ENCODE data around the gene GPR39.
"Not testable (repeated sequence)": the region's sequence is repeated elsewhere in the genome, so short reads cannot be mapped to it uniquely, and the experiment has no call there.

The GPR39 gene

GRCh38 chr2:132497591-132497990 is 81.0 kb downstream of the GPR39 start:
- no peak for DNase-seq (ENCODE audit: low read depth)

DNA sequence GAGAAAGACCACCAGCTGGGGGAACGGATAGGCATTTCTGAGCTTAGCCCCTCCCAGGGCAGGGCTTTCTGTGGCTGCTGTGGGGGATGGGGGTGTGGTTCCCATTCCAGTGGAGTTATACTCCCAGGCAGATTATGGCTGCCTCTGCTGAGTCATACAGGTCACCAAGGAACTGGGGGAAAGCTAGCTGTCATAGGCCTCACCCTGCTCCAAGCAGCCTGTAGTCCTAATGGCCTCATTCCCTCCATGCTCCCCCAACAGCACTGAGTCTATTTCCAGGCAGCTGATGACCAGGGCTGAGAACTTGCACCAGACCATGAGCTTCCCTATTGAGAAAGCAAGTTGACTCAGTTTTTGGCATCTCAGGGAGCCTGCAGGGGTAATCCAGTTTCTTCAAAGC is 87.1 kb downstream of the GPR39 start:
- DNase-seq (ENCODE audit: low read depth), result no peak

- no peak for DNase-seq (ENCODE audit: low read depth)
Observed at GRCh38 chr2:132515010-132515409, 98.4 kb downstream of the GPR39 start.

DNA sequence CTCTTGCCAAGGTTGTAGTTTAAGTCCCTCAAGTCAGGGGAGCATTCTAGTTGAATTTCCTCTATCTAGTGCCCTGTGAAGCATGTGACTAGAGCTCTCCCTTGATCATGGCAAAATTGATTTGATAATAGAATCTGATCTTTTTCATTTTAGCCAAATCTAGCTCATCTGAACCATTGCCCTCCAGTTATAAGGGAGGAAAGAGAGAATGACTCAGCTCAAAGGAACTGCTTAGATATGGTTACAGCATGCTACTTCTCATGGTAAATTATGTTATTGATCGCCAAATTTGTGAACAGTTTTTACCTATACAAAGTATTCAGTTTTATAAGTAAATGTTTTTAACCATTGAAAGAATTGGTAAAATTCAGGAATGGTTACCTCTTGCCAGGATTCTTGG is 100.8 kb downstream of the GPR39 start:
- no peak for DNase-seq (ENCODE audit: low read depth)

DNA sequence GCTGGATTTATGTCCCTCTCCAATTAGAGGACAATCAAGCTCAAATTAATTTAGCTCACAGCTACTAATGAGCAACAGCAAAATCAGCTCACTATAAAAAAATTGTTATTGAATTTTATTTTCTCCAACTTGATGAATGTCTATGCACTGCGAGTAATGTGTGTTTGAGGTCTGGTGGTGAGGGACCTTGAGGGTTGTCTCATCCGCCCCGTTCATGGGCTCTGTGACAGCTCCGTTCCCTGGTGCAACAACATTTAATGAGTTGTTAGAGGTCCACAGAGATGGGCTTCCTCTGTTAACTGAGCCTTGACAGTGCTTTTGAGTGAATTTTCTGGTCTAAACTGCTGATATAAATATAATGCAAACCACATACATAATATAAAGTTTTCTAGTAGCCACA is 101.7 kb downstream of the GPR39 start:
- DNase-seq (ENCODE audit: low read depth), result no peak

- DNase-seq (ENCODE audit: low read depth), result no peak
Observed at GRCh38 chr2:132519566-132519965, 103.0 kb downstream of the GPR39 start.

- no peak for DNase-seq (ENCODE audit: low read depth)
Observed at GRCh38 chr2:132521341-132521740, 104.7 kb downstream of the GPR39 start.

- no peak for DNase-seq (ENCODE audit: low read depth)
Observed at GRCh38 chr2:132522901-132523300, 106.3 kb downstream of the GPR39 start.

GRCh38 chr2:132537061-132537460 is 120.5 kb downstream of the GPR39 start:
- DNase-seq (ENCODE audit: low read depth), result not testable (repeated sequence)

GRCh38 chr2:132538331-132538855 is 121.8 kb downstream of the GPR39 start:
- no peak for DNase-seq (ENCODE audit: low read depth)

DNA sequence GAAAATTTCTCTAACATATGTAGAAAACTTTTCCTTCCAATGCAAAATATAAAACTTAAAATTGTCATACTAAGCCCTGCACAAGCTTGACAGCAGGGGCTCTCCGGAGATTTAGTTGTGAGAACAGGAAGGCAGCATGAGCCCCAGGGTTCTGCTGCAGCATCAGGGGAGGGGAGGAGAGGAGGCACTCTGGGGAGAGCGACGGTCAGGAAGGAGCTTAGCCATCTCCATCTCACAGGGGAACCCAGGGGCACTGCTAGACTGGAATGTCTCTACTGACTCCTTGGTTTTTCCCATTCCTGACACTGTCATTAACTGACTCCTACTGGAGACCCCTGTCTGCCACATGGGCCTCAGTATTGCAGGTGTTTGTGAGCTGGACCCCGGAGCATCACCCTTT is 123.6 kb downstream of the GPR39 start:
- no peak for DNase-seq (ENCODE audit: low read depth)

GRCh38 chr2:132542953-132543569 is 126.5 kb downstream of the GPR39 start:
- DNase-seq (ENCODE audit: low read depth), result no peak

DNA sequence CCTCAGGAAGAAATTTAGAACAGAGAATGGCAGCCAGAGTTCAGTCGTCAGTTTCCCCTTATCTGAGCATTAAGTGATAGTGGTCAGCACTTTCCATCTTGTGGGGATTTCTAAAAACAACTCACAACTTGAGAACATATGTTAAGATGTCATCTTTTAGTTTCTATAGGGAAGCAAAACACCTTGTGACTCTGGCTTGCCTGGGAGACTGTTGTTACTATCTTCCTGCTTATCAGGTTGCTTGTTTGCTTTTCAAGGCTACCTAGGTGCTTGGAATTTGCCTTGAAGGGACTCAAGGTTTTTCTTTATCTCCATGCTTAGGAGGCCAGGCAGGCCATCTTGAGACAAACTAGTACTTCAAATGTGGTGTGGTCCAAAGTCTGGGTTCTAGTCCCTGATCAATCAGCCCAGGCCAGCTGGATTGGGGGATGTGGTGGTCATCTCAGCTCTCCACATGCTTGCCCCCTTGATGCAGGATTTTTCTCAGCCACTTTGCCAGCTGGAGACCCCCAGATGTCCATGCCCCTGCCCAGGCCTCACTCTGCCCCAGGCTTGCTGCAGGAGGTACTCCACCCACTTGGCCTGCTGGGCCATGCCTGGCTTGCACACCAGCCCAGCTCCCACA is 127.5 kb downstream of the GPR39 start:
- DNase-seq (ENCODE audit: low read depth), result no peak

DNA sequence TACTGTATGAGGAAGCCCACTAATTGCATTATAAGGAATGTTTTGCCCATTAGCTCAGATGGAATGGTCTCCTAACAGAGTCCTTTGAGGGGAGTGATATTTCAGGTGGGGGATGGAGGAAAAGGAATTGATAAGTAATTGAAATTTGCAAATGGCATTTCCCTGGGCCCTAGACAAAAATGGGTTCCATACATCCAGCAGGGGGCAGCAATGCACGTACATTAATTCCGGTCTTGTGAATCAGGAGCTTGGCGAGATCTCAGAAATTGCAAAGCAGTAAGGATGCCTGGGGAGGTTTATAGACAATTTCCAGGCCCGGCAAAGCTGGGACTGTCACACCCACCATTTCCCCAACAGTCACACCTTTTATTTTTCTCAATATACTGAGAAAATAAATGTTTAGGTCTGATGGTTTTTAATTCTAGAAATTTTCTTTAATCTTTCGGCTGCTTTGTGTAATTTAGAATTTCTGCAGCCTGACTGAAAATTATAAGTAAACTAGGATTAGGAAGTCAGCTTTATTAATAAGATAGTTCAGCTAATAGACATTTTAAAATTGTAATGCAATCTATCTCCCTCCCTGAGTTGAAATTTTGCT is 130.6 kb downstream of the GPR39 start:
- DNase-seq (ENCODE audit: low read depth), result no peak

- no peak for DNase-seq (ENCODE audit: low read depth)
Observed at GRCh38 chr2:132549935-132550670, 133.5 kb downstream of the GPR39 start.

- no peak for DNase-seq (ENCODE audit: low read depth)
Observed at GRCh38 chr2:132550946-132551345, 134.3 kb downstream of the GPR39 start.

DNA sequence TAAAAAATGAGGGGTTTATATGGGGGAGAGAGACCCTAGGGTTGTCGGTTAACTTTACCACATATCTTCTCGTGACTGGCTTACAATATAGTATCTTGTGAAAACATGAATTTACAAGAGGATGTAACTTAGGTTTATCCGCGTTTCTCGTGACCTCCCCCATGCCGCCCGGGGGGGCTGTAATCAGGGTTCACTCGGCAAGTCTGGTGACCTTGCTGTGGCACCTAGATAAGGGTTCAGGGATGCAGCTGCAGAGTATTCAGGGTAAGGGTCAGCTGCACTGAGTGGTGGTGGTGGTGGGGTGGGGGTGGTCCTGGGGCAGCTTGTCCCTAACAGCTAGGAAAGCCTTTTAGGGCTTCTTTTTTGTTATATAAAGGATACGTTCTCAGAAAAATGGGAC is 141.1 kb downstream of the GPR39 start:
- DNase-seq (ENCODE audit: low read depth), result no peak

DNA sequence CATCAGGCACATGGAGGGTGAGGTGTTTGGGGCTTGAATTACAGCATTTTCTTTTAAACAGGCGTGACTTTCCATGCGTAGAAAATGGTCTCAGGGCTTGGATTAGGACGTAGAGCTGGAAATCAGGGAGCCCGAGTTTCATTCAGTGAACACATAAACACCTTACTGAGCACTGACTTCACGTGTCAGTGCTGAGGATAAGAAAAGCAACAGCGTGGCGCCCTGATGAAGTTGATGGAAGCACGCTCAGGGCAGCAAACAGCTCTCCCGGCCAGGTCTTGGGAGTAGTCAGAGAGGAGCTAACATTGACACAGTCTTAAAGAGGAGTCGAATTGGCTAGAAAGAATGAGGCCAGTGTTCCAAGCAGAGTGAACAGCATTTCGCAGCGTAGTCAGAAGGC is 142.7 kb downstream of the GPR39 start:
- no peak for DNase-seq (ENCODE audit: low read depth)

- DNase-seq (ENCODE audit: low read depth), result no peak
Observed at GRCh38 chr2:132559921-132560320, 143.3 kb downstream of the GPR39 start.

DNA sequence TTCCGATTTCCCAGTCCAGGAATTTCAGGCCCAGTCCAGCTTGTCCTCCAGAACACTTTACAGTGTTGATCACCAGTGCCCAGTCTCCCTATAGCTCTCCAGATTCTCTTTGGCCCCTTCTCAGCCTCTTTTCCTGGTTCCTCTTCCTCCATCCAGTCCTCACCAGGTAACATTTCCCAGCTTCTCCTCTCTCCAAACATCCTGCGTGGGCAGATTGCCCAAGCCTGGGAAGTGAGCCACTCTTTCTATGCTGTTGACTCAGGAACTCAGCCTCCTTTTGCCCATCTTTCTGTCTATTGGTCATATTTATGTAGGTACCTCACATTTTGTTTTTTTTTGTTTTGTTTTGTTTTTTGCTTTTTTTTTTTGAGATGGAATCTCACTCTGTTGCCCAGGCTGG is 144.0 kb downstream of the GPR39 start:
- DNase-seq (ENCODE audit: low read depth), result no peak

GRCh38 chr2:132562245-132562644 is 145.6 kb downstream of the GPR39 start:
- DNase-seq (ENCODE audit: low read depth), result no peak

DNA sequence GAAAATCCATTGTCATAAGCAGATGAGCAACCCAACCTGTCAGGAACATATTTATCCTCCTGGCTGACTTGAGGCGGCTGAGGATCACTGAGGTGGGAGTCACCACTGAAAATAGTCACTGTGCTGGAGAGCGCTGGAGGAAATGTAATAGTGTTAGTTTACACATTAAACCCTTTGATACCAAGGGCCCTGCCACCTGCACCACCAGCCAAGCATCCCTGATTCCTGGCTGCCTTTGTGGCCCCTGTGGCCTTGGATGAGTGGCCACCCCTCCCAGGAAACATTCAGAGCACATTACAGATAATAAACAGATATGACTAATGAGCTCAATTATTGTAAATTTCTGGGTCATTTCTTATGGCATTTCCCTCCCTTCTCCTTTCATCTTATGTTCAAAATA is 147.5 kb downstream of the GPR39 start:
- no peak for DNase-seq (ENCODE audit: low read depth)

GRCh38 chr2:132566379-132566778 is 149.8 kb downstream of the GPR39 start:
- DNase-seq (ENCODE audit: low read depth), result no peak

Measured in stimulated activated CD8-positive, alpha-beta memory T cell treated with anti-CD3 and anti-CD28 coated beads, Interleukin-4, amount 100 ng/mL, for 24 hours (primary cell).